PC-3 (cell line): Measurements from ENCODE around the gene ARHGEF37. TPM values are rescaled to one million over a fixed set of nuclear protein-coding genes. Genes with fewer than 3 reads are reported as not detected.
A peak's percentile ranks its signal among the peaks of the same experiment; 100 is the strongest.

Experiments
- ATAC-seq: fragments of 200-7000 bp; cut with Tn5 transposase; 2 replicates; pipeline ENCODE4 v1.9.1; 2020; ENCODE audit warnings: mild to moderate bottlenecking, moderate library complexity
- BruUV-seq: library from RNA; stranded (reverse); fragments of 400-500 nt; replicated peaks from 2 replicates; lab custom pipeline; 2021; lab: Mats Ljungman, UMichigan
- CTCF ChIA-PET: fragments of 300-600 bp; sonication (Branson Sonifier 250); formaldehyde crosslinking; loops from one replicate; lab custom pipeline; 2022; ENCODE audit warnings: antibody characterized with exemption; lab: Charles Lee
- POLR2A ChIA-PET: fragments of 300-600 bp; sonication (Branson Sonifier 250); formaldehyde crosslinking; loops from one replicate; lab custom pipeline; 2022; ENCODE audit warnings: antibody characterized with exemption; ENCODE audit not compliant: unreplicated experiment; lab: Charles Lee
- DNase-seq: peaks from one replicate; pipeline ENCODE4 v3.0.0-alpha.2; 2015
- H2AFZ ChIP-seq: fragments of 300-600 bp; sonication (generic); 2 replicates; pipeline ENCODE4 v1.6.0; 2016; ENCODE audit warnings: antibody characterized with exemption, low read length
- H3F3A ChIP-seq: fragments of 300-600 bp; sonication (generic); one replicate; pipeline ENCODE4 v1.6.0; 2017; ENCODE audit warnings: antibody characterized with exemption, low read length, control low read depth, mild to moderate bottlenecking; ENCODE audit not compliant: unreplicated experiment
- H3K27ac ChIP-seq: fragments of 300-600 bp; sonication (generic); 2 replicates; pipeline ENCODE4 v1.5.1; 2016; ENCODE audit warnings: mild to moderate bottlenecking, low read length
- H3K27me3 ChIP-seq: fragments of 300-600 bp; sonication (generic); 2 replicates; pipeline ENCODE4 v1.6.1; 2016; ENCODE audit warnings: low read length, mixed read lengths
- H3K36me3 ChIP-seq: fragments of 300-600 bp; sonication (generic); 2 replicates; pipeline ENCODE4 v1.6.1; 2016; ENCODE audit warnings: low read depth, mixed run types, low read length, mixed read lengths
- H3K4me1 ChIP-seq: fragments of 300-600 bp; sonication (generic); 2 replicates; pipeline ENCODE4 v1.5.1; 2016; ENCODE audit warnings: low read length; ENCODE audit not compliant: insufficient read depth
- H3K4me2 ChIP-seq: fragments of 300-600 bp; sonication (generic); 2 replicates; pipeline ENCODE4 v1.6.0; 2016; ENCODE audit warnings: low read length
- H3K4me3 ChIP-seq: fragments of 300-600 bp; sonication (generic); 2 replicates; pipeline ENCODE4 v1.5.1; 2016; ENCODE audit warnings: mild to moderate bottlenecking, low read length, mixed read lengths
- H3K79me2 ChIP-seq: fragments of 300-600 bp; sonication (generic); 2 replicates; pipeline ENCODE4 v1.6.1; 2017; ENCODE audit warnings: low read length, mixed read lengths
- H3K9ac ChIP-seq: fragments of 300-600 bp; sonication (generic); 2 replicates; pipeline ENCODE4 v1.6.0; 2016; ENCODE audit warnings: mild to moderate bottlenecking, low read length
- H3K9me2 ChIP-seq: fragments of 300-600 bp; sonication (generic); replicated peaks from 2 replicates; pipeline ENCODE4 v1.6.1; 2016; ENCODE audit warnings: mixed run types, low read length, mixed read lengths
- H3K9me3 ChIP-seq: fragments of 300-600 bp; sonication (generic); 2 replicates; pipeline ENCODE4 v1.6.1; 2016; ENCODE audit warnings: low read length, mixed read lengths
- H4K20me1 ChIP-seq: fragments of 300-600 bp; sonication (generic); 2 replicates; pipeline ENCODE4 v1.6.1; 2016; ENCODE audit warnings: low read length, mixed read lengths
- EZH2 ChIP-seq: fragments of 300-600 bp; sonication (generic); IDR thresholded peaks from one replicate; pipeline ENCODE4 v1.6.1; 2017; ENCODE audit warnings: antibody characterized with exemption, mild to moderate bottlenecking, low read length; ENCODE audit not compliant: unreplicated experiment
- EZH2phosphoT487 ChIP-seq: fragments of 300-600 bp; sonication (generic); IDR thresholded peaks from 2 replicates; pipeline ENCODE4 v1.6.1; 2018; ENCODE audit warnings: mild to moderate bottlenecking, antibody characterized with exemption, low read length, borderline replicate concordance
- intact Hi-C: fragments of 100-400 bp; cut with micrococcal nuclease; formaldehyde crosslinking; loops from 2 replicates; pipeline ENCODE4 v1.9.0; 2023
- total RNA-seq: library from RNA; depleted of rRNA; stranded (reverse); fragments of >200 nt; gene quantifications from 2 replicates; pipeline ENCODE4 v1.2.3, GENCODE V29; 2014
- TF ChIP-seq, protein P1 (sequence below): fragments of 300-600 bp; sonication (generic); conservative IDR thresholded peaks from 2 replicates; pipeline ENCODE4 v1.5.1; 2017; ENCODE audit warnings: antibody characterized with exemption, low read depth, mild to moderate bottlenecking, low read length

Gene ARHGEF37
- total RNA-seq, 1 experiment from 2014 or later, result 6.5 TPM

- TF ChIP-seq EZH2, result no peak
- TF ChIP-seq, protein P1, sequence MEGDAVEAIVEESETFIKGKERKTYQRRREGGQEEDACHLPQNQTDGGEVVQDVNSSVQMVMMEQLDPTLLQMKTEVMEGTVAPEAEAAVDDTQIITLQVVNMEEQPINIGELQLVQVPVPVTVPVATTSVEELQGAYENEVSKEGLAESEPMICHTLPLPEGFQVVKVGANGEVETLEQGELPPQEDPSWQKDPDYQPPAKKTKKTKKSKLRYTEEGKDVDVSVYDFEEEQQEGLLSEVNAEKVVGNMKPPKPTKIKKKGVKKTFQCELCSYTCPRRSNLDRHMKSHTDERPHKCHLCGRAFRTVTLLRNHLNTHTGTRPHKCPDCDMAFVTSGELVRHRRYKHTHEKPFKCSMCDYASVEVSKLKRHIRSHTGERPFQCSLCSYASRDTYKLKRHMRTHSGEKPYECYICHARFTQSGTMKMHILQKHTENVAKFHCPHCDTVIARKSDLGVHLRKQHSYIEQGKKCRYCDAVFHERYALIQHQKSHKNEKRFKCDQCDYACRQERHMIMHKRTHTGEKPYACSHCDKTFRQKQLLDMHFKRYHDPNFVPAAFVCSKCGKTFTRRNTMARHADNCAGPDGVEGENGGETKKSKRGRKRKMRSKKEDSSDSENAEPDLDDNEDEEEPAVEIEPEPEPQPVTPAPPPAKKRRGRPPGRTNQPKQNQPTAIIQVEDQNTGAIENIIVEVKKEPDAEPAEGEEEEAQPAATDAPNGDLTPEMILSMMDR, result no peak
- TF ChIP-seq EZH2phosphoT487, result no peak
- intact Hi-C loops, result loop anchor here (5.0 kb wide), 1 partner anchor 357 kb away; no protein-coding TSS in a partner anchor
Observed at GRCh38 chr5:149635394-149635793, 54.1 kb downstream of the ARHGEF37 start.

DNA sequence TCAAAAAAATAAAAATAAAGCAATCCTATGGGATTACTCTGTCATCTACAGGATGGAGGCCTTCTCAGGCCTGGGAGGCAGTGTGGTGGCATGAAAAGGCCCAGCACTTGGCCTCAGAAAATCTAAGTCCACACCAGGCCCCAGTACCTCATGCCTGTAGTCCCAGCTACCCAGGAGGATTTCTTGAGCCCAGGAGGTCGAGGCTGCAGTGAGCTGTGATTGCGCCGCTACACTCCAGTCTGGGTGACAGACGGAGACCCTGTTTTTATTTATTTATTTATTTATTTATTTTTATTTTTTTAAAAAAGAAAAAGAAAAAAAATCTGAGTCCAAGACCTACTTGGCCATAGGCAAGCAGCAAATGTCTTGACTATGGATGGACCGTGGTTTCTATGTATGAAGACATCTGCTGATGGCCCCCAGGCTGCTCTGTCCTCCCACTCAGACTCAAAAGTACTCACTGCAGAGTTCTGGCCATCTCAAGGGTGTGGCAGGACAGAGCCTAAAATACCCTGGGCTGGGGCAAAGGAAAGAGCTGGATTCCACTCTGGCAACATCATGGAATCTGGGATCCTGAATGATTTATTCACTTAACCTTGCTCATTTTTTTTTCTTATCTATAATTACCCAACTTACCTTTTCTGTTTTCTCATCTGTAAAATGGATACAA is 55.0 kb downstream of the ARHGEF37 start:
- H3K27me3 ChIP-seq, result no peaks in the 10 kb centered on the region
- no peaks in the 10 kb centered on the region for H3K9me3 ChIP-seq
- peaks cover 32% of the 10 kb centered on the region for H3K4me1 ChIP-seq
- no TSS peak for BruUV-seq
- no peaks in the 10 kb centered on the region for H3K36me3 ChIP-seq
- no peak overlapping the region for H3K4me3 ChIP-seq
- no peak overlapping the region for H3K4me2 ChIP-seq
- CTCF ChIA-PET, result interaction anchor here (0.6 to 1.6 kb wide), 7 partner anchors 26 to 340 kb away, joined by 3 to 19 read pairs (median 3); no protein-coding TSS in a partner anchor
- H3K9me2 ChIP-seq, result no peaks in the 10 kb centered on the region
- intact Hi-C loops, result loop anchor here (1.0 to 5.0 kb wide), 3 partner anchors 94 to 356 kb away; partner anchors contain the start of gene PPARGC1B
- H3F3A ChIP-seq, result no peaks in the 10 kb centered on the region
- DNase-seq (no peak), ATAC-seq (no peak)
- no peak overlapping the region for H3K27ac ChIP-seq
- no peaks in the 10 kb centered on the region for H3K79me2 ChIP-seq
- TF ChIP-seq, protein P1, result no peak
- TF ChIP-seq EZH2, result no peak
- TF ChIP-seq EZH2phosphoT487, result no peak
- POLR2A ChIA-PET, result interaction anchor here (0.7 kb wide), 2 partner anchors 192 to 208 kb away, joined by 4 read pairs; no protein-coding TSS in a partner anchor
- no peak overlapping the region for H3K9ac ChIP-seq
- H4K20me1 ChIP-seq, result no peaks in the 10 kb centered on the region
- H2AFZ ChIP-seq, result no peak overlapping the region

More at GRCh38 chr5:149635394-149635793, 54.1 kb downstream of the ARHGEF37 start:
- no peaks in the 10 kb centered on the region for H3K9me3 ChIP-seq
- no peak overlapping the region for H2AFZ ChIP-seq
- ChIA-PET POLR2A (no interaction called here), CTCF (no interaction called here)
- no peak overlapping the region for H3K4me3 ChIP-seq
- H3K79me2 ChIP-seq, result no peaks in the 10 kb centered on the region
- no peak overlapping the region for H3K27ac ChIP-seq
- no peaks in the 10 kb centered on the region for H3F3A ChIP-seq
- no TSS peak for BruUV-seq
- no peaks in the 10 kb centered on the region for H3K36me3 ChIP-seq
- H3K9ac ChIP-seq, result no peak overlapping the region
- no peaks in the 10 kb centered on the region for H3K27me3 ChIP-seq
- no peaks in the 10 kb centered on the region for H4K20me1 ChIP-seq
- no peak overlapping the region for H3K4me2 ChIP-seq
- no peak for DNase-seq
- no peak for ATAC-seq
- H3K9me2 ChIP-seq, result no peaks in the 10 kb centered on the region
- peaks cover 29% of the 10 kb centered on the region for H3K4me1 ChIP-seq

GRCh38 chr5:149636861-149637246 is 55.6 kb downstream of the ARHGEF37 start:
- CTCF ChIA-PET, result interaction anchor here (0.6 to 1.6 kb wide), 7 partner anchors 12 to 339 kb away, joined by 3 to 19 read pairs (median 3); no protein-coding TSS in a partner anchor
- POLR2A ChIA-PET, result interaction anchor here (0.7 kb wide), 1 partner anchor 95 kb away, joined by 9 read pairs; no protein-coding TSS in a partner anchor
- Histone ChIP-seq H3K27me3 (no peaks in the 10 kb centered on the region), H4K20me1 (no peaks in the 10 kb centered on the region), H3F3A (no peaks in the 10 kb centered on the region), H3K79me2 (no peaks in the 10 kb centered on the region), H3K9ac (no peak overlapping the region), H3K4me3 (no peak overlapping the region), H3K36me3 (no peaks in the 10 kb centered on the region), H3K9me2 (no peaks in the 10 kb centered on the region), H2AFZ (no peak overlapping the region), H3K27ac (no peak overlapping the region), H3K4me1 (peaks cover 26% of the 10 kb centered on the region), H3K9me3 (no peaks in the 10 kb centered on the region), H3K4me2 (no peak overlapping the region)
- BruUV-seq, result no TSS peak
- peak; percentile 98 for DNase-seq
- TF ChIP-seq, protein P1, result peak; percentile 100
- TF ChIP-seq EZH2, result no peak
- TF ChIP-seq EZH2phosphoT487, result no peak
- intact Hi-C loops, result loop anchor here (1.0 to 5.0 kb wide), 4 partner anchors 94 to 355 kb away; partner anchors contain the start of gene PPARGC1B
- peak; percentile 85 for ATAC-seq
